DMS79 treated with DMSO at 0.1 percent for 48 hours (cell line): ENCODE results near the gene ATP13A3.
A peak's percentile ranks its signal among the peaks of the same experiment; 100 is the strongest.

Source experiments
- DNase-seq: peaks from one replicate; lab custom pipeline; 2025; lab: John Stamatoyannopoulos, UW

ATP13A3 gene

GRCh38 chr3:194439881-194440550, 46.8 kb downstream of the ATP13A3 start:
- no peak for DNase-seq

- no peak for DNase-seq
These were observed 52.3 kb downstream of the ATP13A3 start for GRCh38 chr3:194434503-194434902.

GRCh38 chr3:194431554-194431953, 55.2 kb downstream of the ATP13A3 start:
- DNase-seq: peak; percentile 43

- DNase-seq: no peak
These were observed 61.4 kb downstream of the ATP13A3 start for GRCh38 chr3:194425399-194425798.

GRCh38 chr3:194424953-194425352, 61.8 kb downstream of the ATP13A3 start:
- no peak for DNase-seq

GRCh38 chr3:194424373-194424772, 62.4 kb downstream of the ATP13A3 start:
- no peak for DNase-seq

- DNase-seq: peak; percentile 78
These were observed 63.5 kb downstream of the ATP13A3 start for GRCh38 chr3:194423317-194423716.

GRCh38 chr3:194422188-194422587, 64.6 kb downstream of the ATP13A3 start:
- no peak for DNase-seq

GRCh38 chr3:194418671-194419070, 68.1 kb downstream of the ATP13A3 start:
- DNase-seq: no peak

- no peak for DNase-seq
These were observed 79.4 kb downstream of the ATP13A3 start for GRCh38 chr3:194407423-194407822.

- DNase-seq: no peak
These were observed 81.0 kb downstream of the ATP13A3 start for GRCh38 chr3:194405766-194406165.

GRCh38 chr3:194404365-194405140, 82.2 kb downstream of the ATP13A3 start:
- peak; percentile 82 for DNase-seq

- no peak for DNase-seq
These were observed 84.9 kb downstream of the ATP13A3 start for GRCh38 chr3:194401868-194402329.

GRCh38 chr3:194401346-194401745, 85.5 kb downstream of the ATP13A3 start:
- no peak for DNase-seq

GRCh38 chr3:194399874-194400411, 86.9 kb downstream of the ATP13A3 start:
- DNase-seq: no peak

- no peak for DNase-seq
These were observed 87.6 kb downstream of the ATP13A3 start, which contains the start of gene GP5 for GRCh38 chr3:194399166-194399565. TSS of gene GP5 (minus strand) at chr3:194399266. CDS start at chr3:194398282, 984 bp downstream.

- DNase-seq: peak; percentile 30
These were observed 89.0 kb downstream of the ATP13A3 start for GRCh38 chr3:194397757-194398312.

GRCh38 chr3:194396859-194397756, 89.7 kb downstream of the ATP13A3 start:
- DNase-seq: peak; percentile 65

GRCh38 chr3:194396539-194396858, 90.3 kb downstream of the ATP13A3 start:
- DNase-seq: no peak

GRCh38 chr3:194395778-194396538, 90.8 kb downstream of the ATP13A3 start:
- peak; percentile 49 for DNase-seq

GRCh38 chr3:194395212-194395611, 91.6 kb downstream of the ATP13A3 start:
- peak; percentile 49 for DNase-seq
